BLaER1 (cell line): ENCODE measurements around the gene CCDC66.
"Not testable (repeated sequence)": the region's sequence is repeated elsewhere in the genome, so short reads cannot be mapped to it uniquely, and the experiment has no call there.

ENCODE experiments used
- H3K27ac ChIP-seq: shearing (Covaris generic); formaldehyde crosslinking; 2 replicates; pipeline ENCODE4 v1.8.1; 2022
- H3K27me3 ChIP-seq: shearing (Covaris generic); formaldehyde crosslinking; 2 replicates; pipeline ENCODE4 v1.8.1; 2022
- H3K36me3 ChIP-seq: shearing (Covaris generic); formaldehyde crosslinking; 2 replicates; pipeline ENCODE4 v1.8.1; 2022
- H3K4me1 ChIP-seq: shearing (Covaris generic); formaldehyde crosslinking; 2 replicates; pipeline ENCODE4 v1.8.1; 2022
- H3K4me2 ChIP-seq: shearing (Covaris generic); formaldehyde crosslinking; 2 replicates; pipeline ENCODE4 v1.8.1; 2022
- H3K4me3 ChIP-seq: shearing (Covaris generic); formaldehyde crosslinking; 2 replicates; pipeline ENCODE4 v1.8.1; 2022
- H3K9ac ChIP-seq: shearing (Covaris generic); formaldehyde crosslinking; 2 replicates; pipeline ENCODE4 v1.8.1; 2022
- H3K9me3 ChIP-seq: shearing (Covaris generic); formaldehyde crosslinking; 2 replicates; pipeline ENCODE4 v1.8.1; 2022
- H4K20me1 ChIP-seq: shearing (Covaris generic); formaldehyde crosslinking; 2 replicates; pipeline ENCODE4 v1.8.1; 2022
- Cebpa-rat ChIP-seq: shearing (Covaris generic); IDR thresholded peaks from 2 replicates; pipeline ENCODE4 v1.8.1; 2022

Gene CCDC66

GRCh38 chr3:56590814-56591213, 33.8 kb downstream of the CCDC66 start:
- Histone ChIP-seq H3K27me3 (no peaks in the 10 kb centered on the region), H3K9me3 (no peaks in the 10 kb centered on the region), H3K9ac (no peak overlapping the region), H4K20me1 (no peaks in the 10 kb centered on the region), H3K4me3 (no peak overlapping the region), H3K27ac (no peak overlapping the region), H3K4me2 (no peak overlapping the region), H3K36me3 (peaks cover 8% of the 10 kb centered on the region), H3K4me1 (no peaks in the 10 kb centered on the region)
- TF ChIP-seq Cebpa-rat, result no peak

- H3K4me2 ChIP-seq, result no peak overlapping the region
- no peak overlapping the region for H3K27ac ChIP-seq
- no peak overlapping the region for H3K4me3 ChIP-seq
- no peak for TF ChIP-seq Cebpa-rat
- H3K4me1 ChIP-seq, result no peaks in the 10 kb centered on the region
- no peaks in the 10 kb centered on the region for H3K27me3 ChIP-seq
- no peak overlapping the region for H3K9ac ChIP-seq
- no peaks in the 10 kb centered on the region for H4K20me1 ChIP-seq
- H3K36me3 ChIP-seq, result peaks cover 12% of the 10 kb centered on the region
- H3K9me3 ChIP-seq, result no peaks in the 10 kb centered on the region
Observed at GRCh38 chr3:56591262-56591661, 34.3 kb downstream of the CCDC66 start.

- Histone ChIP-seq H3K4me1 (no peaks in the 10 kb centered on the region), H3K9ac (no peak overlapping the region), H3K27me3 (no peaks in the 10 kb centered on the region), H3K4me2 (no peak overlapping the region), H3K4me3 (no peak overlapping the region), H3K27ac (no peak overlapping the region), H3K36me3 (peaks cover 32% of the 10 kb centered on the region), H4K20me1 (no peaks in the 10 kb centered on the region), H3K9me3 (peaks cover 11% of the 10 kb centered on the region; the same call in 1 of the 2 replicates)
- no peak for TF ChIP-seq Cebpa-rat
Observed at GRCh38 chr3:56593455-56594158, 36.6 kb downstream of the CCDC66 start.

GRCh38 chr3:56595975-56596840, 39.2 kb downstream of the CCDC66 start:
- H3K9me3 ChIP-seq, result peaks cover 33% of the 10 kb centered on the region
- no peak overlapping the region for H3K27ac ChIP-seq
- H3K4me2 ChIP-seq, result no peak overlapping the region
- TF ChIP-seq Cebpa-rat, result no peak
- H3K9ac ChIP-seq, result no peak overlapping the region
- peaks cover 56% of the 10 kb centered on the region for H3K36me3 ChIP-seq
- H3K4me1 ChIP-seq, result no peaks in the 10 kb centered on the region
- no peaks in the 10 kb centered on the region for H4K20me1 ChIP-seq
- no peaks in the 10 kb centered on the region for H3K27me3 ChIP-seq
- H3K4me3 ChIP-seq, result no peak overlapping the region

- H4K20me1 ChIP-seq, H3K4me3 ChIP-seq, H3K4me2 ChIP-seq, H3K27ac ChIP-seq, H3K9ac ChIP-seq, H3K27me3 ChIP-seq: not testable (repeated sequence)
- Histone ChIP-seq H3K4me1 (peaks cover 12% of the 10 kb centered on the region; the same call in 1 of the 2 replicates), H3K9me3 (peaks cover 40% of the 10 kb centered on the region), H3K36me3 (peaks cover 69% of the 10 kb centered on the region)
Observed at GRCh38 chr3:56608479-56608878, 51.5 kb downstream of the CCDC66 start.

- H3K4me2 ChIP-seq, result no peak overlapping the region
- peaks cover 6% of the 10 kb centered on the region; the same call in 1 of the 2 replicates for H4K20me1 ChIP-seq
- H3K9me3 ChIP-seq, result peaks cover 20% of the 10 kb centered on the region
- H3K27me3 ChIP-seq, result no peaks in the 10 kb centered on the region
- no peak for TF ChIP-seq Cebpa-rat
- no peak overlapping the region for H3K9ac ChIP-seq
- no peak overlapping the region for H3K27ac ChIP-seq
- H3K36me3 ChIP-seq, result peaks cover 67% of the 10 kb centered on the region
- no peak overlapping the region for H3K4me3 ChIP-seq
- H3K4me1 ChIP-seq, result peaks cover 12% of the 10 kb centered on the region; the same call in 1 of the 2 replicates
Observed at GRCh38 chr3:56610669-56611335, 53.8 kb downstream of the CCDC66 start.

GRCh38 chr3:56611364-56611763, 54.4 kb downstream of the CCDC66 start:
- Histone ChIP-seq H3K9ac (no peak overlapping the region), H3K36me3 (peaks cover 65% of the 10 kb centered on the region), H3K4me2 (no peak overlapping the region), H3K4me1 (peaks cover 12% of the 10 kb centered on the region; the same call in 1 of the 2 replicates), H3K27ac (no peak overlapping the region), H4K20me1 (peaks cover 6% of the 10 kb centered on the region; the same call in 1 of the 2 replicates), H3K4me3 (no peak overlapping the region), H3K9me3 (peaks cover 15% of the 10 kb centered on the region), H3K27me3 (no peaks in the 10 kb centered on the region)
- no peak for TF ChIP-seq Cebpa-rat

GRCh38 chr3:56612146-56612545, 55.2 kb downstream of the CCDC66 start:
- H3K36me3 ChIP-seq, result peaks cover 63% of the 10 kb centered on the region
- H3K27me3 ChIP-seq, result no peaks in the 10 kb centered on the region
- H3K27ac ChIP-seq, result no peak overlapping the region
- peaks cover 6% of the 10 kb centered on the region; the same call in 1 of the 2 replicates for H4K20me1 ChIP-seq
- H3K9ac ChIP-seq, result no peak overlapping the region
- no peak for TF ChIP-seq Cebpa-rat
- 0 out of 2 replicates have a peak, but pooled peaks cover 7% of the 10 kb centered on the region for H3K9me3 ChIP-seq
- H3K4me1 ChIP-seq, result peaks cover 12% of the 10 kb centered on the region; the same call in 1 of the 2 replicates
- H3K4me3 ChIP-seq, result no peak overlapping the region
- no peak overlapping the region for H3K4me2 ChIP-seq

GRCh38 chr3:56613016-56613415, 56.0 kb downstream of the CCDC66 start:
- Histone ChIP-seq H3K4me2 (no peak overlapping the region), H3K27me3 (no peaks in the 10 kb centered on the region), H3K4me3 (no peak overlapping the region), H3K27ac (no peak overlapping the region), H3K9me3 (0 out of 2 replicates have a peak, but pooled peaks cover 4% of the 10 kb centered on the region), H3K36me3 (peaks cover 67% of the 10 kb centered on the region), H3K9ac (no peak overlapping the region), H4K20me1 (peaks cover 6% of the 10 kb centered on the region; the same call in 1 of the 2 replicates), H3K4me1 (peaks cover 12% of the 10 kb centered on the region; the same call in 1 of the 2 replicates)
- no peak for TF ChIP-seq Cebpa-rat
